GM21367 (cell line): ENCODE measurements around the gene OCSTAMP.

Source experiments
- ATAC-seq: cut with Tn5 transposase; IDR thresholded peaks from one replicate; pipeline ENCODE4 v1.9.1; 2021; ENCODE audit not compliant: unreplicated experiment

Gene OCSTAMP

DNA sequence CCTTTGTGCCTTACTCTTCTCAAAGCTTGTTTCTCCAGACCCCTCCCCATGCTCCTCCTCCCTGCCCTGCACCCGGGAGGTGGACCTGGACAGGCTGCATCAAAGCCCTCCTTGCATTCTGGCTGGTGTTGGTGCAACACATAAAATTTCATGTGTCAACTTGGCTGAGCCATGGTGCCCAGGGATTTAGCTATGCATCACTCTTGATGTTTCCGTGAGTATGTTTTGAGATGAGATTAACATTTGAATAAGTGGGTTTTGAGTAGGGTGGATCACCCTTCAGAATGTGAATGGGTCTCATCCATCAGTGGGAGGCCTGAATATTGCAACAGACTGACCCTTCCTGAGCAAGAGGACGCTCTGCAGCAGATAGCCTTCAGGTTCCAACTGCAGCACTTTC, 4.4 kb upstream of the OCSTAMP start:
- ATAC-seq: no peak

DNA sequence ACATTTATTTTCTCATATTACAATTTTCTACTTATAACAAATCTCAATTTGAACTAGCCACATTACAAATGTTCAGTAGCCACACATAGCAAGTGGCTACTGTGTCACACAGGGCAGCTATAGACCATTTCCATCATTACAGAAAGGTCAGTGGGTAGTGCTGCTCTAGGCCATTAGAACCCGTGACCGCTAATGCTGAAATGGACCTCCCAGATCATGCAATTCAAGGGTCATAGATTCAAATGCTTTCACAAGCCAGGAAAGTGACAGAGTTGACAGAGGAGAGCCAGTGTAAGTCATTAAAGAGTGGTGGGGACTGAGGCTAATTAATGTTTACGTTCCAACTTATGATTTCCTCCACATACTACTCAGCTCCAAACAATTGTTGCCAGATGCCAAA, 3.5 kb upstream of the OCSTAMP start:
- ATAC-seq: no peak

DNA sequence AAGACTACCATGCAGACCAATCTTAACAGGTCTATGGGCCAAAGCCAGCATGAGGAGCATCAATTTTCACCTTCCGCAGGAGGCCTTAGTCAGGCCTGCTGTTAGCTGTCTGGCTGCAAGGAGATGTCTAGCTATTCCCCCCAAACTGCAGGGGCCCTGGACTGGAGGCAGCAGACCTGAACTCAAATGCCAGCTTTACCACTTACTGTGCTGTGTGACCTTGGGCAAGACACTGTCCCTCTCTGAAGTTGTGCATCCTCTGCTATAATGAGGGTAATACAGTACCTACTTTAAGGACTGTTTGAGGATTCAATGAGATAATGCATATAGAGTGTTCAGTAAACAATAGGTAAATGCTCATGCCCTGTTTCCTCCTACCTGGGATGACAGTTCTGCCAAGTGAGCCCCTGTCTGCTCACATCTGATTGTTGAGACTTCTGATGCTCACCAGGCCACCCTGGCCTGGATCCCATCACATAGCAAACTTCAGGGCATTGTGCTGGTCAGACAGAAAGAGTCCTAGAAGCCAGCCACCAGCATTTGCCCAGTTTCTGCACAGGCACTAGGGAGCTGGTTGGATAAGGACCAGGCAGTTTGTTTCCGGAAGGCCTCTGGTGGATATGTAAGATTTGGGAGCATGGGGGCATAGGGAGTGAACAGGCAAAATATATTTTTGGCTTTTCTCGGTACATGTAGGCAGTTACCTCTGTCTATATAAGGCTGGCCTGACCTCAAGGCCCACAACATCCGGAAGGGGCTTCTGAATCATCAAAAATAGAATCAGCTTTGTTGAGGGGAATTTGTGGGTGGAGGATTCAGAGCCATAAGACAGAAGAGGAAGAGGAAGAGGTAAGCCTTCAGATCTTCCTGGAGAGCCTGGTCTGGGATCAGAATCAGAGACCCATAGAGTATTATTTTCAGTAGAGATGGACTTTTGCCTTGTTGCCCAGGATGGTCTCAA, 2.3 kb upstream of the OCSTAMP start:
- no peak for ATAC-seq

DNA sequence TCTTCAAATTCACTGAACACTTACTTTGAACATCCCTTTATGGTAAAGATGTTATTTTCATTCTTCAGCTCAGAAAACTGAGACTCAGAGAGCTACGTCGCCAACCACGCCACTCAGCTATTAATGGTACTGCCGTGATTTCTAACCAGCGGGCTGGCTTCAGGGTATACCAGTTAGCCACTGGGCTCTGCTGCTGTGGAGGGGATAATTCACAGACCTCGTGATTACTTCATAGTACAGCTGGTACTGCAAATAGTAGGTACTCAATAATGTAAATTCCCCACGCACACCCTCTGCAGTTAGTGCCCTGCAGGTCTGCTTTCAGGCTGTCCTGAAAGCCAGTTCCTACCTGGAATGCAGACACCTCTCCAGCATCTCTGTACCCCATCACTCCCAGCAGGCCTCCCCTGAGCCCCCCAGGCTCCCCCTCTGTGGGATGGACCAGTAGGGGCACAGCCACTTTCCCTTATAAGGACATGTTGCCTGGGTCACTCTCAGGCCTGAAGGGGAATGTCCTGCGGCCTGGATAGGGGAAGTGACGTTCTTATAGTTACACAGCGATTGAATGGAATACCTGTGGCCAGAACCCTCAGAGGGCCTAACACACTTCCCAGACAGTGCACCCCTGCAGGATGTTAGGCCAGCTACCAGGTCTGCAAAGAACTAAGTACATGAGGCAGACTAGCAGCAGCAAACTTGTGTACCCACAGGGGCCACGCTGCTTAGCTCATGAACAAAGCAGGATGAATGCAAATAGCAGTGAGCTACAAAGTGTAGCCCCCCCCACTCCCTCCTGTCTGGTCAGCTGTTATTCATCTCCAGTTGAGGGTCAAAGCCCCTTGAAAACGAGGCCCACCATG, 1.3 kb upstream of the OCSTAMP start:
- ATAC-seq: no peak

DNA sequence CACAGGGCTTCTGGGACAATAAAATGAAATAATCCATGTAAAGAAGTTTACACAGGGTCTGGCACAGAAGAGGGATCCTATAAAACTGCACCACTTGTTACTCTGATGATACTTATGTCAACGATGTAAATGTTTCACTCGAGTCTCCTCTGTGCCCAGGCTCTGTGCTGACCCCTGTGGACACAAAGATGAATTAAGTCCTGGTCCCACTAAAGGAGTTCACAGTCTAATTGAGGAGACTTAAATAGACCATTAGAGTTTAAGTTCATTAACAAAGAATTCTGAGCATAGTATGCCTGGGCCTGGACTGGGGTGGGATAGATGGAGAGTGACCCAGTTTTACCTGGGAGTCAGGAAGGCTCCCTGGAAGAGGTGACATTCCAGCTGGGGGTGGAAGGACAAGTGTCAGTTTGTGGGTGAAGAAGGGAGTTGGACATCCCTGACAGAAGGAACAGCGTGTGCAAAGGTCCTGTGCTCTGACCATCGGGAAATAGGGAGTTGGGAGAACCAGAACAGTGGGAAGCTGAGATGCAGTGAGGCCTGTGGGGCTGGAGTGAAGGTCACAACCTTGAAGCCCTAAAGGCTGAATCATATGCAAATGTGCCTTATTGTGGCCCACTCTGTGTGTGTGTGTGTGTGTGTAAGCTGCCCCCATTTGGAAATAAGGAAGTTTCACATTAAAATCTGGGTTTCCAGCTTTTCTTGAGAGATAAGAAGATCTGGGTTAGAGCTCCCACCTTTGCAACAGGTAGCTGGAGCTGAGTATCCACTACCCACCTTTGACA, 1.1 kb downstream of the OCSTAMP start:
- no peak for ATAC-seq

DNA sequence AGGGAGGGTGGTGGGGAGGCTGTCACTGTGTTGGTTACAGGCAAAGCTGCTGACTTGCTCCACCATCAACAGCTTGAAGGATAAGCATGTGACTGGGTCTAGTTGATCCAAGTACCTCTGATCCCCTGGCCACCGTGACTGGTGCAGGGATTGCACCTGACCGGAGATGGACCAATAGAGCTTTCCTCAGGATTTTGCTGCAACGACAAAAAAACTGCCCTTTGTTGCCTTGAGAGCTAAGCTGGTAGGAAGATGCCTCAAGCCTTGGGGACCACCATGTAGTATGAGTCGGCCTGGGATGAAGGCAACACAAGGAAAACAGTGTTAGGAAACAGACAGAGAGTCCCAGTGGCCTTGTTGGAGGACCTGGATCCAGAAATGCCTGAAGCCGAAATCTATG, 1.8 kb downstream of the OCSTAMP start:
- no peak for ATAC-seq

DNA sequence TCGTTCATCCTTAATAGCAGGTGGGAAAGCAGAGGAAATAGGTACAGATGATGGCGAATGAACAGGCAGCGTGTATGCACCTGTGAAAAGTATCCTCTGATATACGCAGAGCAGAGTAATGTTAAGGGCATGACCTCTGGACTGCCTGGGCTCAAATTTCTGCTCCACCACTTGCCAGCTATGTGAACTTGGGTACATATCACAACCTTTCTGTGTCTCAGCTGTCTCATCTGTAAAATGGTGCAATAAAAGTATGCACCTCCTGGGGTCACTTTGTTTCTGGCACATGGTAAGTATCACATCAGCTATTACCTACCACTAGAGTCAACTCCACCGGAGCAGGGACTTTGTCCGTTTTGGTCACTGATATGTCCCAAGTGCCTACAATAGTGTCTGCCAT, 2.5 kb downstream of the OCSTAMP start:
- ATAC-seq: no peak

DNA sequence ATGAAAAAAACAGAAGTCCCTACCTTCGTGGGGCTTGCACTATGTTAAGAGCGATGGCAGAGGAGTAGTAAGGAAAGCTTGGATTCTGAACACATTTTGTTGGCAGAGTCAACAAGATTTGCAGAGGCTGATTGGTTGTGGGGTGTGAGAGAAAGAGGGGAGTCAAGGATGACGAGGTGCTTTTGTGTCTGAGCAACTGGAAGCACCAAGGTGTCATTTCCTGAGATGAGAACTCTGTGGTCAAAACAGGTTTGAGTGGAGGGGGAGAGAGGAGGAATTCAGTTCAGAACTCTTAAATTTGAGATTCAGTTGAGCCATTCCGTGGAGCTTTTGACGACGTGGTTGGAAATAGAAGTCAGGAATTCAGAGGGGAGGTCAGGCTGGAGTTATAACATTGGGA, 3.5 kb downstream of the OCSTAMP start:
- no peak for ATAC-seq

DNA sequence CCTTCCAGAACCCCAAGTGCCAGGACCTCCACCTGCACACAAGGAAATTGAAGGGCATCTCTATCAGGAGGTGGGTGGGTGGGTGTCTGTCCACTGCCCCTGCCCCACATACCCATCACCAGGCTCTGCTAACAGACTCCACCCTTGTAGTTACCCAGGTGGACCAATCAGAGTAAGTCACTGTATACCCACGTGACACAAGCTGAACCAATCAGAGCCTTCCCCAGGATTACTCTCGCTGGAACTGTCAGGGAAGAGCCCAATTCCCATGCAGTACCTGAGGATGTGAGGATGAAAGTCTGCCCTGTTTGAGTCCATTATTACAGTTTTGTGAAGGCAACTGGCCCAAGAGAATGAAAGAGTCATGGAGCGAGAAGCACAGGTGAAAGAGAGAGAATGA, 4.2 kb downstream of the OCSTAMP start:
- ATAC-seq: no peak

DNA sequence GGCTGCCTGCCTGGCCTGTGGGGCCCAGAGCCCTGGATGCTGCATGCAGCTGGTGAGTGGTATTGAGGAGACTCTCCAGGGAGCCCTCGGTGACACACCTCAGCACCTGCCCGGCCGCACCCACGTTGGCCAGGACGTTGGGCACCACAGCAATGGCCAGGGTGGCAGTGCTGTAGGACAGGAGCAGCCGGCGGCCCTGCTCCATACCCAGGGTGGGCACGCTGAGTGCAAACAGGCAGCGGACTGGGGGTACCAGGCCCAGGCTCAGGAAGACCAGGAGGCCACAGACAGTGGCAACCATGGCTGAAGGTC, 4.7 kb downstream of the OCSTAMP start:
- no peak for ATAC-seq

DNA sequence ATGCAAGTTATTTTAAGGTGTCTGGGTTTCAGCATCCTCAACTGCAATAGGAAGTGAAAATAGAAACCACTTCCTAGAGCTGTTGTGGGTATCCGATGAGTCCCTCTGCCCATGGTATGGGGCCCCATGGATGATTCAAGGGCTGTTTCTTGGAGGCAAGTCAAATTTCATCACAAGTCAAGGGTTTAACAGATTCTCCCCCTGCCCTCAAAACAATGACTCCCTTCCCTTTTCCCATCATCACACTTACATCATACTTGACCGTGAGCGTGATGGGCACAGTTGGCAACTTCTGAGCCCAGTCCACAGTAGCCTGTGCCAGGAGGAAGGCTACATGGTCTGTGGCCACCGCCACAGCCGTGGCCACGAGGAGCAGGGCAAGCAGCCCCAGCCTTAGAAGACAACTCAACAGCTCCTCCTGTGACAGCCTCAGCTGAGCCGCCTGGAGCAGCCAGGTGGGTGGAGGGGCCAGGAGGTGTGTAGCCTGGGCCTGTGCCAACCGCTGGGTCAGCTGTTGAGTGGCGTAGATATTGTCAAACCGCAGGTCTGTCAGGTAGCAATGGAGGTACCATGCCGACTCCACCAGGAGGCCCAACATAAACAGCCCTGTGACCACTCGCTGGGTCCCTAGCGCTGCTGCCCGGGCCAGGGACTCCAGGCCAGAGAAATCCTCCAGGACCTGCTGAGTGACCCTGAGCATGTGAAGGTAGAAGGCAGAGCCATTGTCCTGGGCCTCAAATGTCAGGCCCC, 5.2 kb downstream of the OCSTAMP start:
- no peak for ATAC-seq

DNA sequence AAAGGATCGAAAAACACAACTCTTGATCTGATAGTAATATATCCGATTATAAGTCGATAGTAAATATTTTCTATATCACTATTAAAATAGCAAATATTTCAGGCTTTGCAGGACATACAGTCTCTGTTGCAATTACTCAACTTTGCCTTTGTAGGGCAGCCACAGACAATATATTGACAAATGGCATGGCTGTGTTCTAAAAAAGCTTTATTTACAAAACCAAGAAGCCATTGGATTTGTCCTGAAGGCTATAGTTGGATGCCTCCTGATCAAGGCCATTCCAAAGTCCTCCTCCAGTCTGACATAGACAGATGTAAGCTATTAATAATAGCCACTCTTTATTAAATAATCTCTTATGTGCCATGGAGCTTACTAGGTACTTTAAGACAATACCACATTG, 5.9 kb downstream of the OCSTAMP start:
- ATAC-seq: no peak

DNA sequence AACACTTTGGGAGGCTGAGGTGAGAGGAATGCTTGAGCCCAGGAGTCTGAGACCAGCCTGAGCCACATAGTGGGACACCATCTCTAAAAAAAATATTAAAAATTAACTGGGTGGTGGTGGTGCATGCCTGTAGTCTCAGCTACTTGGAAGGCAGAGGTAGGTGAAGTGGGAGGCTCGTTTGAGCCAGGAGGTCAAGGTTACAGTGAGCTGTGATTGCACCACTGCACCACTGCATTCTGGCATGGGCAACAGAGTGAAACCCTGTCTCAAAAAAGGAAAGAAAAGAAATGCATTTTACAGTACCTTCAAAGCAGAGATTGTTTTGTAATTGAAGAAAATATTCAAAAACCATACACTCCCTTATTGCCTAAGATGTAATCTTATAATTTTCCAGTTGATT, 6.5 kb downstream of the OCSTAMP start:
- no peak for ATAC-seq

DNA sequence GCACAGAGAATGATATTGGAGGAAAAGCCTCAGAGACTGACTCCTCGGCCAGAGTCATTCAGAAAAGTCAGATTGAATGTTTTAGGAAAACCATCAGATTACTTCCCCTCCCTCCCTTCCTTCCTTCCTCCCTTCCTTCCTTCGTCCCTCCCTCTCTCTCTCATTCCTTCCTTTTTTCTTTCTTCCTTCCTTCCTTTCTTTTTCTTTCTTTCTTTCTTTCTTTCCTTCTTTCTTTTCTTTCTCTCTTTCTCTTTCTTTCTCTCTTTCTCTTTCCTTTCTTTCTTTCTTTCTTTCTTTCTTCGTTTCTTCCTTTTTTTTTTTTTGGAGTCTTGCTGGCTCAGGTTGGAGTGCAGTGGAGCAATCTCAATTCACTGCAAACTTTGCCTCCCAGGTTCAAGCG, 7.4 kb downstream of the OCSTAMP start:
- no peak for ATAC-seq

DNA sequence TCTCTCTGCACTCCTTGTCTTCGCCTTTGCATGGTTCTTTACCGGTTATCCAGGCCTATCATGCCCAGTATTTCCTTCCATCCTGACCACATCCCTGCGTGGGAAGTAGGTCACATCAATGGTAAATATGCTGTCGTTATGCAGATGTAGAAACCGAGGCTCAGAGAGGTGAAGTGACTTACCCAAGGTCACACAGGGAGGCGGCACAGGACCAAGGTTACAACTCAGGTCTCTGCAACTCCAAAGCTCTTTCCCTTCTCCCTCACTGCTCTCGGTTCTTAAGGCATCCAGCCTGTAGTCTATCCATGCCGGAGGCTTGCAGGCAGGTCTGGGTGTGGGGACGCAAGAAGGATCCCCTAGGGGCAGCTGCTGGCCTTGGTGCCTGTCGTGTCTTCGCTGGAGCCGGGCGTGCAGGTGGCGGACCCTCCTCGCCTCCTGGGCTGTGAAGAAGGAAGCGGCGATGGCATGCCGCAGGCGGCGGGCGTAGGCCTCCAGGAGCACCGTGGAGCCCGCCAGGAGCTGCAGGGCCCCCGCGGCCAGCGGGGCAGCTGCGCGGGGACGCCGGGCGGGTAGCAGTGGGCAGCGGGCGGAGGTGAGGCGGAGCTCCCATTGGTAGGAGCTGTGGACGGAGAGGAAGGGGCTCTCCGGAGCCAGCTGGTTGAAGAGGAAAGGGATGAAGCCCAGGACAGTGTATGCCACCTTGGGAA, 9.1 kb downstream of the OCSTAMP start:
- no peak for ATAC-seq

DNA sequence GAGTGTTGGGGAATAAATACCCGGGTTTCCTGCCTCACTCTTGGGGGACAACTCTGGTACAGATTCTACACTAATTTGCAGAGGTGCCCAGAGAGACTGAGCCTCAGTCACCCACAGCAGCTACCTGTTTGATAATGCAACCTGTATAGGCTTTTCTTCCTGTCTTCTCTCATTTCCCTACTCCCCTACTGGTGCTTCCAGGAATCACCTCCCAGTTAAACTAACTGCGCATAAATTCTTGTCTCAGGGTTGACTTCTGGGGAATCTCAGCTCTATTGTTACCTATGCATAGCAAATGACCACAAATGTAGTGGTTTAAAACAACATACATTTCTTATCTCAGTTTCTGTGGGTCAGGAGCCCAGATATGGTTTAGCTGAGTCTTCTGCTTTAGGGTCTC, 11.3 kb downstream of the OCSTAMP start:
- ATAC-seq: no peak

DNA sequence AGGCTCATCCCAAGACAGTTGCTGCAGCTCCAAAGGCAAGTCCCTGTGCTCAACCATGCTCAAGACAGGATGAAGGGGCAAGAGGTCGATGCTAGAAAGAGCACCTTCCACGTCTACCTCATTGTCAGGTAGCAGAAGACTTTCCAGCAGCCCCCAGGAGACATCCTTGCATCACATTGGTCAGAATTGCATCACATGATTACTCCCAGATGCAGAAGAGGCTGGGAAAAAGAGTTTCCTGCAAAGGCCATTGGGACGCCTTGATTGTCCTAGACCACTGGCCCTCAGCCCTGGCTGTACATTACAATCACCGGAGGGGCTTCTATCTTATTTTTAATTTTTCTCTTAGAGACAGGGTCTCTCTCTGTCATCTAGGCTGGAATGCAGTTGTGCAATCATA, 19.8 kb downstream of the OCSTAMP start:
- ATAC-seq: no peak

DNA sequence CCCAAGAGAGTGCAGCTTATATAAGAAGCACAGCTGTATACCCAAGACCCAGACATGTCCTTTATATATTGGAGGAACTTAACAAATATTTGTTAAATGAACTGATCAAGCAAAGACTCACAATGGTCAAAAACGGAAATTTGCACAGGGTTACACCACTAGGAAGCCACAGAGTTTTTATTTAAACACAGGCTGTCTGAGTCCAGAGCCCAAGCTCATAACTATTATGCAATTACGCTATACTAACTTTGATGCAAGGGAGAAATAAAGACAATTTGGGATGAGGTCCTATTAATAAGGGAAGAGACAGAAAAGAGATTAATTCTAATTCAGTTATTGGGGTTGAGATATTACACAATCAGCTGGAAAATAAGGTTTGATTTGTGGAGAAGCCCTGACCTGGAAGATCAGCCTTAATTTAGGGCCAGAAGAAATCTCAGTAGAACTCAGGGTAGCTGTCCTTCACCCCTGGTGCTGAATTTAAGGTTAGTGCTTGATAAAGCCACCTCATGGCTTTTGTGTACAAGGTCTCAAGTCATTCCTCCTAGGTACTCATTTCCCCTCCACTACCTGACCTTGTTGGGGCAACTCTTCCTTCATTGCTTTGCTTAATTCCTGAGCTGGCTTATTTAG, 26.6 kb downstream of the OCSTAMP start:
- no peak for ATAC-seq

DNA sequence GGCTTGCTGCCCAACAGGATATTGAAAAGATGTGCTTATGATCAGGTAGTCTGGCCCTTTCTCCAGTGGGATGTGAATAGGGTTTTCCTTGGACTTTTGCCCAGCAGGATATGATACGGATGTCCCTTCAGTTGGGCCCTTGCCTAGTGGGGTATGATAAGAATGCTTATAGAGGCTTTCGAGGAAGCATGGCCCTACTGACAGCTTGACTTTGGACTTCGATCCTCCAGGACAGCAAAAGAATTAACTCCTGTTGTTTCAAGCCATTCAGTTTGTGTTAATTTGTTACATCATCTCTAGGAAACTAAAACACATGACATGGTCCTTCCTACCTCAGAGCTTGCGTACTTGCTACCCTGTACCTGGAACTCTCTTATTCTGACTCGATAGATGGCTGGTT, 27.3 kb downstream of the OCSTAMP start:
- no peak for ATAC-seq
